H1 (cell line): Measurements from ENCODE around the gene ART4.

Experiments
- ASH2L ChIP-seq: fragments of 200-600, 300-600 bp; sonication (generic); IDR thresholded peaks from one replicate; pipeline ENCODE4 v1.7.1; 2017; ENCODE audit warnings: low read length
- BACH1 ChIP-seq: IDR thresholded peaks from 2 replicates; pipeline ENCODE4 v1.6.1; 2012; ENCODE audit warnings: low read length, improper control_type of control experiment
- CBX5 ChIP-seq: fragments of 300-800, 300-1000 bp; sonication (generic); IDR thresholded peaks from 2 replicates; pipeline ENCODE4 v1.7.1; 2016; ENCODE audit warnings: antibody characterized with exemption, low read length, low read depth
- CEBPB ChIP-seq: IDR thresholded peaks from 2 replicates; pipeline ENCODE4 v1.6.1; 2012; ENCODE audit warnings: low read depth, low read length
- CREB1 ChIP-seq: IDR thresholded peaks from 2 replicates; pipeline ENCODE4 v1.6.1; 2012; ENCODE audit warnings: inconsistent platforms
- EZH2 ChIP-seq: fragments of 200-600 bp; sonication (generic); IDR thresholded peaks from 2 replicates; pipeline ENCODE4 v1.7.1; 2012; ENCODE audit warnings: low read depth, mild to moderate bottlenecking, moderate library complexity, low read length, inconsistent platforms; ENCODE audit not compliant: severe bottlenecking
- POLR2A ChIP-seq, 2 experiments: IDR thresholded peaks; 1 replicate in 1 of 2; 2 replicates in 1 of 2; pipeline ENCODE4 v1.6.1; 2011; ENCODE audit warnings: low read depth in 2 of 2, low read length in 2 of 2, mild to moderate bottlenecking in 2 of 2; ENCODE audit errors: control extremely low read depth in 1 of 2
- POLR2AphosphoS5 ChIP-seq: IDR thresholded peaks from 2 replicates; pipeline ENCODE4 v1.6.1; 2011; ENCODE audit warnings: low read depth, low read length
- RAD21 ChIP-seq, 2 experiments: IDR thresholded peaks in 1 of 2; conservative IDR thresholded peaks in 1 of 2; 2 replicates each; pipeline ENCODE4 v1.6.1; 2011; ENCODE audit warnings: low read depth in 2 of 2, low read length in 2 of 2, improper control_type of control experiment in 1 of 2, inconsistent platforms in 1 of 2, mild to moderate bottlenecking in 1 of 2, moderate library complexity in 1 of 2
- TAF1 ChIP-seq: IDR thresholded peaks from 2 replicates; pipeline ENCODE4 v1.6.1; 2011; ENCODE audit warnings: mild to moderate bottlenecking, low read depth, low read length
- TBP ChIP-seq: IDR thresholded peaks from 2 replicates; pipeline ENCODE4 v1.6.1; 2011; ENCODE audit warnings: low read depth, low read length, improper control_type of control experiment
- YY1 ChIP-seq: IDR thresholded peaks from 2 replicates; pipeline ENCODE4 v1.6.1; 2011; ENCODE audit warnings: low read depth, mild to moderate bottlenecking, low read length
- TF ChIP-seq, protein P1 (sequence below), 3 experiments: IDR thresholded peaks; 1 replicate in 2 of 3; 2 replicates in 1 of 3; pipeline versions ENCODE4 v1.5.1 to v1.6.1; 2011; ENCODE audit warnings: low read length in 3 of 3, mild to moderate bottlenecking in 3 of 3, inconsistent platforms in 2 of 3, low read depth in 1 of 3, moderate library complexity in 1 of 3; ENCODE audit not compliant: insufficient read depth in 1 of 3; ENCODE audit errors: control extremely low read depth in 1 of 3
- TF ChIP-seq, protein P2 (sequence below): IDR thresholded peaks from 2 replicates; pipeline ENCODE4 v1.6.1; 2012; ENCODE audit warnings: inconsistent platforms

DNA sequence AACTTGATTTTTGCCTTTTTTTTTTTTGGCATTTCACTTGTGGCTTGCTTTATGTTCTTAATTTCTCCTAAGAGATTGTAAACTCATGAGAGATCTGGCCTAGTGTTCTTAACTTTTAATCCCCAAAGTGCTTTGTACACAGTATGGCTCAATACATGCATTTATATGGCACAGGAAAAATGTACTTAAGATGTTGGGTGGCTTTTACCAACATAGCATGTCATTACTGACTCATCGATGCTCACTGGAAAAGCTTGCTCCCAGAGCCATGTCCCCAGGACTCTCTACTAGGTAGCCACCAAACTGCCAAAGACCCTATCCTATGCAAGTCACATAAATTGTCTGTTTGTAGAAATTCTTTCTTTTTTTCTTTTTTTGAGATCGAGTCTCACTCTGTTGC lies 16.3 kb downstream of the ART4 start:
- no peak for TF ChIP-seq TBP
- TF ChIP-seq, protein P1, sequence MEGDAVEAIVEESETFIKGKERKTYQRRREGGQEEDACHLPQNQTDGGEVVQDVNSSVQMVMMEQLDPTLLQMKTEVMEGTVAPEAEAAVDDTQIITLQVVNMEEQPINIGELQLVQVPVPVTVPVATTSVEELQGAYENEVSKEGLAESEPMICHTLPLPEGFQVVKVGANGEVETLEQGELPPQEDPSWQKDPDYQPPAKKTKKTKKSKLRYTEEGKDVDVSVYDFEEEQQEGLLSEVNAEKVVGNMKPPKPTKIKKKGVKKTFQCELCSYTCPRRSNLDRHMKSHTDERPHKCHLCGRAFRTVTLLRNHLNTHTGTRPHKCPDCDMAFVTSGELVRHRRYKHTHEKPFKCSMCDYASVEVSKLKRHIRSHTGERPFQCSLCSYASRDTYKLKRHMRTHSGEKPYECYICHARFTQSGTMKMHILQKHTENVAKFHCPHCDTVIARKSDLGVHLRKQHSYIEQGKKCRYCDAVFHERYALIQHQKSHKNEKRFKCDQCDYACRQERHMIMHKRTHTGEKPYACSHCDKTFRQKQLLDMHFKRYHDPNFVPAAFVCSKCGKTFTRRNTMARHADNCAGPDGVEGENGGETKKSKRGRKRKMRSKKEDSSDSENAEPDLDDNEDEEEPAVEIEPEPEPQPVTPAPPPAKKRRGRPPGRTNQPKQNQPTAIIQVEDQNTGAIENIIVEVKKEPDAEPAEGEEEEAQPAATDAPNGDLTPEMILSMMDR (IDR thresholded peaks at IDR 0.05; ENCODE audit: control extremely low read depth in 1 of 3, insufficient read depth in 1 of 3, low read depth in 1 of 3, low read length in 3 of 3), result no peak
- TF ChIP-seq ASH2L, result no peak
- no peak for TF ChIP-seq TAF1
- no peak for TF ChIP-seq EZH2
- no peak for TF ChIP-seq YY1
- TF ChIP-seq POLR2AphosphoS5, result no peak
- TF ChIP-seq CREB1, result no peak
- TF ChIP-seq, protein P2, sequence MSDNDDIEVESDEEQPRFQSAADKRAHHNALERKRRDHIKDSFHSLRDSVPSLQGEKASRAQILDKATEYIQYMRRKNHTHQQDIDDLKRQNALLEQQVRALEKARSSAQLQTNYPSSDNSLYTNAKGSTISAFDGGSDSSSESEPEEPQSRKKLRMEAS, result no peak
- no peak for TF ChIP-seq RAD21 (IDR thresholded peaks at IDR 0.05 in 1 of 2, conservative IDR thresholded peaks at IDR 0.05 in 1 of 2; ENCODE audit: low read depth in 2 of 2, low read length in 2 of 2)
- no peak for TF ChIP-seq CEBPB
- no peak for TF ChIP-seq POLR2A (IDR thresholded peaks at IDR 0.05; ENCODE audit: control extremely low read depth in 1 of 2, low read depth in 2 of 2, low read length in 2 of 2)
- TF ChIP-seq BACH1, result no peak
- no peak for TF ChIP-seq CBX5
